Colonic mucosa (tissue), 4 donors: ENCODE measurements around the gene SLC2A13. TPM values are rescaled to one million over a fixed set of nuclear protein-coding genes. Genes with fewer than 3 reads are reported as not detected.

Source experiments
- DNase-seq: peaks from one replicate; pipeline ENCODE4 v3.0.0-alpha.2; 2020
- H3K27ac ChIP-seq: fragments of 200-600 bp; one replicate; pipeline ENCODE4 v1.8.0; 2021
- H3K27me3 ChIP-seq: fragments of 200-600 bp; one replicate; pipeline ENCODE4 v1.8.0; 2021
- H3K36me3 ChIP-seq: fragments of 200-600 bp; one replicate; pipeline ENCODE4 v1.8.0; 2021
- H3K4me1 ChIP-seq: fragments of 200-600 bp; one replicate; pipeline ENCODE4 v1.8.0; 2021; ENCODE audit warnings: mild to moderate bottlenecking
- H3K4me3 ChIP-seq: fragments of 200-600 bp; one replicate; pipeline ENCODE4 v1.8.0; 2021
- H3K9ac ChIP-seq, 2 donors: one replicate each; pipeline ENCODE4 v1.7.0; 2013; ENCODE audit warnings: control low read depth in 2 of 2, low read depth in 2 of 2, low read length in 2 of 2
- H3K9me3 ChIP-seq: fragments of 200-600 bp; one replicate; pipeline ENCODE4 v1.8.0; 2021
- intact Hi-C: fragments of 100-400 bp; cut with DNase I; formaldehyde crosslinking; loops from one replicate; pipeline ENCODE4 v1.14.1; 2022
- total RNA-seq, 2 donors: library from RNA; stranded (reverse); fragmentation: NEBNext Ultra II Directional in 1 of 2; extraction: Animal tissue kit (Norgen Biotek cat#: 25700) in 1 of 2; gene quantifications; one replicate each; pipeline ENCODE4 v1.2.1, GENCODE V29; 2021
- TF ChIP-seq, protein P1 (sequence below): fragments of 200-600 bp; IDR thresholded peaks from one replicate; pipeline ENCODE4 v1.8.0; 2022; ENCODE audit warnings: antibody characterized with exemption, mild to moderate bottlenecking
- donor health status: healthy.
- donor health status: DM: no; HTN: no; CAD: no.
- donor health status: DM: no; HTN: no; CAD: no.

The SLC2A13 gene
- total RNA-seq, 2 donors from 2014 or later, result 19.2 to 39.0 TPM

DNA sequence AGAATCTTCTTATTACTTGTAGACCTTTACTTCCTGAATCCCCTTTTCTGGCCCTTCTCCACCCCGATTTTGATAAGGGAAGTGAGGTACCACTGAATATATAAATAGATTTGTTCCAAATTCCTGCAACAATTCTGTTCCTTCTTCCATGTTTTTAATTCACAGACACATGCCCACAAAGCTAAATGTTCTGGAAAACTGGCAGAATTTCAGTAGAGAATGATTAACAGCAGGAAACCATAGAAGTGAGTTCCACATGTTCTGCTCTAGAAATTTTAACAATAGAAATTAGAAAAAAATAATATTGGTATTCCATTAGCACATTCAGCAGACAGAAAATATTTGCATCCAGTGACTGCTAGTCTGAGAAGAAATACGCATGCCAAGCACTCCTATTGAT lies 139.6 kb downstream of the SLC2A13 start:
- H3K4me3 ChIP-seq, result no peak overlapping the region
- DNase-seq, result no peak
- H3K36me3 ChIP-seq, result no peaks in the 10 kb centered on the region
- no peaks in the 10 kb centered on the region for H3K9me3 ChIP-seq
- H3K27ac ChIP-seq, result no peak overlapping the region
- H3K4me1 ChIP-seq, result no peaks in the 10 kb centered on the region
- no peaks in the 10 kb centered on the region for H3K27me3 ChIP-seq
- H3K9ac ChIP-seq, result no peak overlapping the region
- TF ChIP-seq, protein P1, sequence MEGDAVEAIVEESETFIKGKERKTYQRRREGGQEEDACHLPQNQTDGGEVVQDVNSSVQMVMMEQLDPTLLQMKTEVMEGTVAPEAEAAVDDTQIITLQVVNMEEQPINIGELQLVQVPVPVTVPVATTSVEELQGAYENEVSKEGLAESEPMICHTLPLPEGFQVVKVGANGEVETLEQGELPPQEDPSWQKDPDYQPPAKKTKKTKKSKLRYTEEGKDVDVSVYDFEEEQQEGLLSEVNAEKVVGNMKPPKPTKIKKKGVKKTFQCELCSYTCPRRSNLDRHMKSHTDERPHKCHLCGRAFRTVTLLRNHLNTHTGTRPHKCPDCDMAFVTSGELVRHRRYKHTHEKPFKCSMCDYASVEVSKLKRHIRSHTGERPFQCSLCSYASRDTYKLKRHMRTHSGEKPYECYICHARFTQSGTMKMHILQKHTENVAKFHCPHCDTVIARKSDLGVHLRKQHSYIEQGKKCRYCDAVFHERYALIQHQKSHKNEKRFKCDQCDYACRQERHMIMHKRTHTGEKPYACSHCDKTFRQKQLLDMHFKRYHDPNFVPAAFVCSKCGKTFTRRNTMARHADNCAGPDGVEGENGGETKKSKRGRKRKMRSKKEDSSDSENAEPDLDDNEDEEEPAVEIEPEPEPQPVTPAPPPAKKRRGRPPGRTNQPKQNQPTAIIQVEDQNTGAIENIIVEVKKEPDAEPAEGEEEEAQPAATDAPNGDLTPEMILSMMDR, result no peak
- intact Hi-C loops, result no loop called here

DNA sequence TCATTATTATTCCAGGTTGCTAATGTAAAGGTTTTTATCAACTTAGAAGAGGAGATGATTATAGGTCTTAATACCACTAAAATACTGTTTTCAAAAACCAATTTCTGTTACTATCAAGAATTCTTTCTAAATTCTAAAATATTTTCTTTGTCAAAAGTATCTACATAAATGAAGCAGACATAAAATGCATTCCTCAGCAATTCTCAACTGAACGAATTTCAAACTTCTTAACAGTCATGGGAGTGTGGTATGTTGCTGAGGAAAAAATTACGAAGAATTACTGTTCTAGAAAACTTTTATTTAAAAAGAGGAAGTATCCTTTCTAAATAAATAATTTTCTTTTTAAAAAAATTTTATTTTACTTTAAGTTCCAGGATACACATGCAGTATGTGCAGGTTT lies 146.4 kb downstream of the SLC2A13 start:
- H3K27me3 ChIP-seq, result no peaks in the 10 kb centered on the region
- H3K36me3 ChIP-seq, result no peaks in the 10 kb centered on the region
- H3K27ac ChIP-seq, result no peak overlapping the region
- no peak overlapping the region for H3K9ac ChIP-seq
- intact Hi-C loops, result no loop called here
- no peaks in the 10 kb centered on the region for H3K9me3 ChIP-seq
- no peak overlapping the region for H3K4me3 ChIP-seq
- DNase-seq, result no peak
- TF ChIP-seq, protein P1, result no peak
- no peaks in the 10 kb centered on the region for H3K4me1 ChIP-seq

DNA sequence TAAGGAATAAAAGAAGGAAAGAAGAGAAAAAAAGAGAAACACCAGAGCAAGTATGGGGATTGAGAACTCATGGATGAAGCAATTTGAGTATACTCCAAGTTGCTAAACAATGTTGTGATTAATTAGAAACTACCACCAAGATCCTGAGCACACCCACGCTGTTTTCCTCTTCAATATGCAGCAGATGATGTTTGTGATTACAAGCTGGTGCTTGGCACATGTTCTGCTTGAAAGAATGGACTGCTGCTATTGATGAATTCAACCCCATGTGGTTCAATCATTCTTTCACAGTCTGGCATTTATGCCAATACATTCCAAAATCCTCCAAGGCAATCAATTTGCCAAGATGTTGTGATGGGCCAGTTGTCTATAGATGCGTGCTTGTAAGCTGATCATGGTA lies 146.8 kb downstream of the SLC2A13 start:
- Histone ChIP-seq H3K4me1 (no peaks in the 10 kb centered on the region), H3K9me3 (no peaks in the 10 kb centered on the region), H3K27me3 (no peaks in the 10 kb centered on the region), H3K4me3 (no peak overlapping the region), H3K9ac (no peak overlapping the region), H3K27ac (no peak overlapping the region), H3K36me3 (no peaks in the 10 kb centered on the region)
- no peak for DNase-seq
- TF ChIP-seq, protein P1, result no peak
- intact Hi-C loops, result no loop called here

DNA sequence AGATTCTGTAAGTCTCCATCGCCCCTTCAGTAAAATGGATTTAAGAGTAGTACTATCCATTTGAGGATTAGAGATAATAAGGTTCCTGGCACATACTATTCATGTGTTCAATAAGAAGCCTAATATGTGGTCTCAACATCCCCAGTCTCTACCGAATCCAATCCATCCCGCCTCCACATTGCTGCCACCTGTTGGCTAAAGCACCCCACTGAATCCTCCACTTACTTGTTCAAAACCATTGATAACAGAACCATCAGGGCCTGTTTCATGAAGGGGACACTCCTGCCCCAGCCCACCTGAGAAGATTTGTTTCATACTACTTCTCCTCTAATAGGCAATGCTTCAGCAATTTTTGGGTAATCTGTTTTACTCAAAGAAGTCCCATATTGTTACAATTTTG lies 147.5 kb downstream of the SLC2A13 start:
- H3K4me3 ChIP-seq, result no peak overlapping the region
- H3K4me1 ChIP-seq, result no peaks in the 10 kb centered on the region
- H3K27me3 ChIP-seq, result no peaks in the 10 kb centered on the region
- no peak overlapping the region for H3K27ac ChIP-seq
- no peaks in the 10 kb centered on the region for H3K36me3 ChIP-seq
- DNase-seq, result no peak
- TF ChIP-seq, protein P1, result no peak
- intact Hi-C loops, result no loop called here
- H3K9me3 ChIP-seq, result no peaks in the 10 kb centered on the region
- H3K9ac ChIP-seq, result no peak overlapping the region

DNA sequence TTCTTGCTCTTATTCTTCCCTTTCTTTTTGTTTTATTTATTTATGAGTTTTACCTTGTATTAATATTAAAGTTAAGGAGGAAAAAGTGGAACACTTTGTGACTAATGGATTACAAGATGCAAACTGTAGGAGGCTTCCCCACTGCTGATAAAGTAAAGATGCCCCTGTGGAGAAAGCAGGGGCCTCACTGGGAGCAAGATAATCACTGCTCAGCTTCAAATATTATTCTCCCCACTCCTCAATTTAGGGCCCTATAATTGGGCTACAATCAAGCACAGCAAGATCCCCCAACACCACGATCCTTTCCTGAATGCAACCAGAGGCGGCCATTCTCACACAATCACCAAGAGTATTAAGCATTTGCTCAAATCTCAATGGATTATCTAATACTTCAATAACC lies 149.2 kb downstream of the SLC2A13 start:
- Histone ChIP-seq H3K4me3 (no peak overlapping the region), H3K9me3 (no peaks in the 10 kb centered on the region), H3K27ac (no peak overlapping the region), H3K9ac (no peak overlapping the region), H3K27me3 (no peaks in the 10 kb centered on the region), H3K36me3 (no peaks in the 10 kb centered on the region), H3K4me1 (no peaks in the 10 kb centered on the region)
- intact Hi-C loops, result no loop called here
- no peak for DNase-seq
- TF ChIP-seq, protein P1, result no peak
